ENCODE data around the gene GMDS. TPM values are rescaled to one million over a fixed set of nuclear protein-coding genes. Genes with fewer than 3 reads are reported as not detected.
A peak's percentile ranks its signal among the peaks of the same experiment; 100 is the strongest.

GMDS gene
- total and polyA plus RNA-seq, 2 of the 4 experiments (the other 2 are of a cell fraction), result 7.3 to 21.9 TPM

DNA sequence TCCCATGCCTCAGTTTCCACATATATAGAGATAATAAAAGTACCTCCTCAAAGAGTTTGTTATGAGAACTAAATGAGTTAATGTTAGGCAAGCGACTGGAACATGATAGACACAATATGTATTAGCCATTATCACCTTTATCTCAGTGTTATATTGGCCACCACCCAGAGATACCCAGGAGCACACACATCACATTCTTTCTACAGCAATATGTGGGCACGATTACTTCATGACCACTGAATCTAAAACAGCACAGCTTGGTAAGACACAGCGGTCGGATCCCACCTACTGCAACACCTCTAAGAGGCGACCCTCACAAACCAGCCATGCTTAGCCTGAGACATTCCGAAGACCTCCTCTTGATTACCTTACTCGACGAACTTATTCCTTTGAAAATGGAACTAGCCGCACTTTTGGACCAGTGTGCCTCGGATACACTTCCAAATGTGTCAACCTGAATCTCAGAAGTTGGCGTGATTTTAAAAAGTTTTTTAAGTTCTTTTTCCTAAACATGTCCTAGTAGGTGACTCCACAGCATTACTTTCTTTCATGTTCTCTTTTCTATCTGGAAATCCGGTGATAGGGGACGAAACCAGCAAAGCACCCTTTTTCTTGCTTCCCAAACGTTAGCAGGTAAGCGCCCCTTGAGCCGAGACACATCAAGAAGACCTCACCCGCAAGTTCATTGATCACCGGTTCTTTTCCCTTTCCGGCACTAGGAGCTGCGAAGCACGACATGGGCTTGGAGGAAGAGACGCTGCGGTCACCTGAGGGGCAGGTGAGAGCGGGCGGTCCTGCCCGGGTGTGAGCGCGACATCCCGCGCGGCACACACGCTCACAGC lies 923 bp downstream of the GMDS start:
- Histone ChIP-seq H2BK15ac (ENCODE audit: low read depth, low read length) (no peak overlapping the region), H3K9ac (ENCODE audit: low read depth, low read length) (peak overlapping the region; percentile 71), H2BK5ac (ENCODE audit: low read depth, low read length, poor library complexity, severe bottlenecking) (no peak overlapping the region), H3K23ac (ENCODE audit: low read depth, low read length) (peak overlapping the region; percentile 89), H3K36me3 (ENCODE audit: control insufficient read depth, insufficient read depth, low read length) (peaks cover 5% of the 10 kb centered on the region; the same call in 1 of the 2 replicates), H3K79me1 (ENCODE audit: low read depth in 1 of 2, low read length in 2 of 2) (peaks cover 27 to 32% of the 10 kb centered on the region in 2 experiments), H3K9me1 (ENCODE audit: insufficient read depth, low read length) (0 out of 2 replicates have a peak, but pooled peaks cover 3% of the 10 kb centered on the region), H2BK20ac (ENCODE audit: low read depth, low read length) (no peak overlapping the region), H2AK5ac (ENCODE audit: low read depth, low read length) (peak overlapping the region; percentile 47), H3K14ac (replicated peaks; ENCODE audit: low read depth, low read length) (peak overlapping the region; percentile 58; the same call in 1 of the 2 replicates), H3K56ac (ENCODE audit: extremely low read depth, insufficient read depth, low read length) (no peak overlapping the region), H3K4me2 (ENCODE audit: low read depth, low read length) (peak overlapping the region; percentile 99), H3K4me3 (ENCODE audit: insufficient read depth, low read depth, low read length) (peak overlapping the region; percentile 88), H4K5ac (ENCODE audit: low read depth, low read length) (no peak overlapping the region), H2BK120ac (ENCODE audit: low read depth, low read length) (no peak overlapping the region), H4K91ac (ENCODE audit: insufficient read depth, low read depth, low read length) (no peak overlapping the region), H4K8ac (ENCODE audit: low read depth in 2 of 2, low read length in 2 of 2) (peak overlapping the region; percentile 1 to 44; a peak in 2 of 4 replicates), H3K27ac (ENCODE audit: insufficient read depth, low read length) (no peak overlapping the region; the same call in 1 of the 2 replicates), H3K4me1 (ENCODE audit: control insufficient read depth, insufficient read depth, low read length) (peaks cover 5% of the 10 kb centered on the region), H3K9me3 (ENCODE audit: control insufficient read depth, insufficient read depth, low read length) (no peaks in the 10 kb centered on the region), H3K18ac (ENCODE audit: low read depth, low read length) (no peak overlapping the region; the same call in 1 of the 2 replicates), H2AK9ac (replicated peaks; ENCODE audit: low read depth, low read length, poor library complexity) (peak overlapping the region; percentile 76), H2AFZ (replicated peaks; ENCODE audit: low read length, poor library complexity) (peak overlapping the region; percentile 98), H4K20me1 (ENCODE audit: insufficient read depth, low read length) (no peaks in the 10 kb centered on the region), H3K4ac (ENCODE audit: low read depth, low read length) (peak overlapping the region; percentile 34; the same call in 1 of the 2 replicates), H3K27me3 (ENCODE audit: control insufficient read depth, insufficient read depth, low read length) (no peaks in the 10 kb centered on the region)
- in situ Hi-C loops (cut with MboI; ENCODE audit: low sequenced_read_pairs), result no loop called here
- intact Hi-C loops (cut with micrococcal nuclease), result loop anchor here (2.0 to 5.0 kb wide), 2 partner anchors 108 to 642 kb away; no protein-coding TSS in a partner anchor
- BruUV-seq (replicated peaks), result no TSS peak
- CTCF ChIA-PET, result no interaction called here
- POLR2A ChIA-PET (ENCODE audit: unreplicated experiment), result no interaction called here
- ATAC-seq (ENCODE audit: low read depth) (no peak), DNase-seq (no peak)
- WGBS, 2 experiments (ENCODE audit: extremely low coverage in 2 of 2, insufficient read length in 1 of 2), result 53% methylated on average over 11 of the region's 32 CpGs; no CpG with 5 or more reads in 1 of the 2 experiments
- no peak for TF ChIP-seq RCOR1 (IDR thresholded peaks at IDR 0.05; ENCODE audit: insufficient replicate concordance, low read length)
- no peak for TF ChIP-seq BHLHE40 (IDR thresholded peaks at IDR 0.05; ENCODE audit: low read depth, low read length)
- dilution Hi-C loops (cut with HindIII; ENCODE audit: low sequenced_read_pairs, unreplicated experiment), result no loop called here
